Measurements from ENCODE around the gene KCNJ1. TPM values are rescaled to one million over a fixed set of nuclear protein-coding genes. Genes with fewer than 3 reads are reported as not detected.

The KCNJ1 gene
- total RNA-seq, 2 experiments from 2014 or later: 0.06 to 0.11 TPM

- peak overlapping the region; percentile 59; the same call in 1 of the 2 replicates for H3K4me2 ChIP-seq (ENCODE audit: low read length)
- H2AFZ ChIP-seq (ENCODE audit: low read length): peak overlapping the region; percentile 55; the same call in 1 of the 2 replicates
- no peaks in the 10 kb centered on the region for H3K79me2 ChIP-seq (ENCODE audit: insufficient read depth, low read depth, low read length)
- ChIA-PET CTCF (ENCODE audit: unreplicated experiment) (interaction anchor here (1.3 kb wide), 1 partner anchor 12 kb away, joined by 3 read pairs; no protein-coding TSS in a partner anchor), POLR2A (interaction anchor here (0.8 to 1.5 kb wide), 2 partner anchors 33 to 215 kb away, joined by 4 read pairs; no protein-coding TSS in a partner anchor)
- no TSS peak for BruUV-seq (replicated peaks)
- intact Hi-C loops (cut with micrococcal nuclease; ENCODE audit: unreplicated experiment): loop anchor here (2.0 to 5.0 kb wide), 2 partner anchors 290 to 371 kb away; no protein-coding TSS in a partner anchor
- H3K4me1 ChIP-seq (ENCODE audit: insufficient read depth, low read length, poor library complexity, severe bottlenecking): peaks cover 71% of the 10 kb centered on the region
- no peaks in the 10 kb centered on the region for H4K20me1 ChIP-seq (ENCODE audit: insufficient read depth, low read length)
- no peaks in the 10 kb centered on the region for H3K9me3 ChIP-seq (ENCODE audit: low read length)
- peak overlapping the region; percentile 96 for H3K27ac ChIP-seq (ENCODE audit: low read depth, low read length, poor library complexity, severe bottlenecking)
- no peak for TF ChIP-seq EZH2phosphoT487 (IDR thresholded peaks at IDR 0.05; ENCODE audit: borderline replicate concordance, low read depth, low read length)
- no peak overlapping the region for H3K4me3 ChIP-seq (ENCODE audit: low read depth, low read length, poor library complexity, severe bottlenecking)
- H3K9me2 ChIP-seq (ENCODE audit: insufficient read depth, low read length): no peaks in the 10 kb centered on the region
- no peak for DNase-seq (ENCODE audit: low spot score)
- H3K36me3 ChIP-seq (ENCODE audit: insufficient read depth, low read length): no peaks in the 10 kb centered on the region
Observed at GRCh38 chr11:128843198-128843785, 23.8 kb downstream of the KCNJ1 start.

DNA sequence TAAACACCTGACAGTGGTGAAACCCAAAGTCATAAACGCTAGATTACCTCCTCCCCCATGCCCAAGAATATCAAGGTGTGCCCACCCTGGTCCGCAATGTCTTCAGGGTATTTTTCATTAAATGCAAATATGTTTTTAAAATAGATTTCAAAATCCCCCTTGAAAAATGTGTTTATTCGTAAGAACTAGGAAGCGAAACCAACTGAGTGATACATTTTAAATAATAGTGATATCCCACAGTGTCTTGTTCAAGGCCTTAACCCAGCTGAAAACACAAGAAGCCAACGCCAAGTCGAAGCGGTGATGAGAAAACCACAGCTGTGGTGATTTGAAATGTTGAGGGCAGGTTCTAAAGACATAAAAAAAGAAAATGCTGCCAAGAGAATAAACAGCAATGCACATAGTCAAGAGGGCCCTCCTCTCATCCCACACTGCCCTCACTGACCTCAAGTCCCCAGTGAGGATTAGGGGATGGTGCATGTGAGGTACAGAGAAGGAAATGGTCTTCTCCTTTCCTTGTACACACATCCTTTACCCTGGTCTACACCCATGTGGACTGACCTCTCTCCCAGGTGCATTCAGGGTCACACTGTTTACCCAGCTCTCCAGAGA is 25.5 kb downstream of the KCNJ1 start:
- peaks cover 85% of the 10 kb centered on the region for H3K4me1 ChIP-seq (ENCODE audit: insufficient read depth, low read length, poor library complexity, severe bottlenecking)
- peak overlapping the region; percentile 59 for H3K4me2 ChIP-seq (ENCODE audit: low read length)
- peak overlapping the region; percentile 37 for H3K4me3 ChIP-seq (ENCODE audit: low read depth, low read length, poor library complexity, severe bottlenecking)
- peak overlapping the region; percentile 96 for H3K27ac ChIP-seq (ENCODE audit: low read depth, low read length, poor library complexity, severe bottlenecking)
- peak; percentile 84 for DNase-seq (ENCODE audit: low spot score)
- POLR2A ChIA-PET: interaction anchor here (1.0 to 2.9 kb wide), 3 partner anchors 10 to 233 kb away, joined by 4 to 12 read pairs (median 4); no protein-coding TSS in a partner anchor
- no peaks in the 10 kb centered on the region for H4K20me1 ChIP-seq (ENCODE audit: insufficient read depth, low read length)
- intact Hi-C loops (cut with micrococcal nuclease; ENCODE audit: unreplicated experiment): loop anchor here (1.0 to 5.0 kb wide), 3 partner anchors 121 to 369 kb away; no protein-coding TSS in a partner anchor
- no peaks in the 10 kb centered on the region for H3K36me3 ChIP-seq (ENCODE audit: insufficient read depth, low read length)
- H2AFZ ChIP-seq (ENCODE audit: low read length): peak overlapping the region; percentile 55; the same call in 1 of the 2 replicates
- TF ChIP-seq CTCF (conservative IDR thresholded peaks at IDR 0.05; ENCODE audit: low read length) (no peak), EZH2phosphoT487 (IDR thresholded peaks at IDR 0.05; ENCODE audit: borderline replicate concordance, low read depth, low read length) (no peak)
- CTCF ChIA-PET (ENCODE audit: unreplicated experiment): no interaction called here
- no TSS peak for BruUV-seq (replicated peaks)
- H3K9me2 ChIP-seq (ENCODE audit: insufficient read depth, low read length): no peaks in the 10 kb centered on the region
- H3K9me3 ChIP-seq (ENCODE audit: low read length): no peaks in the 10 kb centered on the region
- no peaks in the 10 kb centered on the region for H3K79me2 ChIP-seq (ENCODE audit: insufficient read depth, low read depth, low read length)

- no peak for DNase-seq (ENCODE audit: low spot score)
- intact Hi-C loops (cut with micrococcal nuclease; ENCODE audit: unreplicated experiment): loop anchor here (1.0 to 5.0 kb wide), 2 partner anchors 120 to 368 kb away; no protein-coding TSS in a partner anchor
- ChIA-PET CTCF (ENCODE audit: unreplicated experiment) (interaction anchor here (0.6 kb wide), 1 partner anchor 9 kb away, joined by 3 read pairs; no protein-coding TSS in a partner anchor), POLR2A (interaction anchor here (1.4 to 2.9 kb wide), 2 partner anchors 9 to 232 kb away, joined by 4 to 12 read pairs; no protein-coding TSS in a partner anchor)
- H4K20me1 ChIP-seq (ENCODE audit: insufficient read depth, low read length): no peaks in the 10 kb centered on the region
- H3K27ac ChIP-seq (ENCODE audit: low read depth, low read length, poor library complexity, severe bottlenecking): peak overlapping the region; percentile 96
- H3K9me3 ChIP-seq (ENCODE audit: low read length): no peaks in the 10 kb centered on the region
- no peaks in the 10 kb centered on the region for H3K79me2 ChIP-seq (ENCODE audit: insufficient read depth, low read depth, low read length)
- TF ChIP-seq EZH2phosphoT487 (IDR thresholded peaks at IDR 0.05; ENCODE audit: borderline replicate concordance, low read depth, low read length) (no peak), CTCF (conservative IDR thresholded peaks at IDR 0.05; ENCODE audit: low read length) (no peak)
- H3K4me1 ChIP-seq (ENCODE audit: insufficient read depth, low read length, poor library complexity, severe bottlenecking): peaks cover 87% of the 10 kb centered on the region
- peak overlapping the region; percentile 59 for H3K4me2 ChIP-seq (ENCODE audit: low read length)
- no peaks in the 10 kb centered on the region for H3K36me3 ChIP-seq (ENCODE audit: insufficient read depth, low read length)
- peak overlapping the region; percentile 37 for H3K4me3 ChIP-seq (ENCODE audit: low read depth, low read length, poor library complexity, severe bottlenecking)
- peak overlapping the region; percentile 55; the same call in 1 of the 2 replicates for H2AFZ ChIP-seq (ENCODE audit: low read length)
- BruUV-seq (replicated peaks): no TSS peak
- no peaks in the 10 kb centered on the region for H3K9me2 ChIP-seq (ENCODE audit: insufficient read depth, low read length)
Observed at GRCh38 chr11:128840783-128841182, 26.3 kb downstream of the KCNJ1 start.
